IPS-NIHi11 (cell line): ENCODE results near the gene ATAD2B.
"Not testable (repeated sequence)": the region's sequence is repeated elsewhere in the genome, so short reads cannot be mapped to it uniquely, and the experiment has no call there.

ENCODE experiments used
- DNase-seq: peaks from one replicate; pipeline ENCODE4 v3.0.0; 2012; ENCODE audit warnings: mixed read lengths, low spot score

ATAD2B gene

DNA sequence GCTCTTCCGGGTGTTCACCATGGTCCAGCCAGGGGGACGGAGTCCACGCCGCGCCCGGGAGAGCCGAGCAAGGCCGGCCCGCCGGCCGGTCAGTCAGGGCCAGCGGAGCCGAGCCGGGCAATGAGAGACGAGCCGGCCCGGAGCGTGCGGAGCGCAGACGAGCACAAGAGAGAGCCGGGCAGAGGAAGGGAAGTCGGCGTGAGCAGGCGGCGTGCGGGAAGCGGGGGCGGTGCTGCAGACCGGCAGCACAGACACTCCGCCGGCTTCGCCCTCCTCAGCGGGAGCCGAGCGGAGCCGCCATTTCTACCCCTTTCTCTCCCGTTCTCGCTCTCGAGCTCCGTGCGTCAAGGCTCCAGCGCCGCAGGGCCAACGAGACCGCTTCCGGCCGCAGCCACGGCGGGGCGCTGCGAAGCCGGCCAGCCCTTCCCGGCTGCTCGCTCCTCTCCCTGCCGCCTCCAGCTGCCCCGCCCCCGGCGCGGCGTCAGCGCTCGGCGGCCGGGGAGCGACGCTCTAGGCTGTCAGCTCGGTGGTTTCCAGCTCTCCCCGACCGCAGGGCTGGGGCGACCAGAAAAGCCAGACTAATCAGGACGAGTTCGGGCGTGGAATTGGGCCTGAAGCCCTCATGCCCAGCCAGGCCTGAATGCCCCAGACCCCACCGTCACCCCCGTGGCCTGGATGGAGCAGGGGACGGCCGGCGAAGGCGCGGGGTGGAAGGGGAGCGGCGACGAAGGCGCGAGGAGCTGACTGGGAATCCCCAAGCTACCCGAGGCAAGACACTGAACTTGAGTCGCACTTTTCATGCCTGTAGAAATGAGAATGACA lies at the start of gene ATAD2B:
Gene ATAD2B, minus strand, starts transcription at position 374 of the 822 bp plus-strand sequence. Its CDS starts 353 bp downstream, at position 21.
- peak; percentile 98 for DNase-seq

GRCh38 chr2:23967846-23968245 lies 40.9 kb upstream of the ATAD2B start:
- no peak for DNase-seq

- DNase-seq: no peak
Observed at GRCh38 chr2:23954325-23955014, 27.5 kb upstream of the ATAD2B start.

DNA sequence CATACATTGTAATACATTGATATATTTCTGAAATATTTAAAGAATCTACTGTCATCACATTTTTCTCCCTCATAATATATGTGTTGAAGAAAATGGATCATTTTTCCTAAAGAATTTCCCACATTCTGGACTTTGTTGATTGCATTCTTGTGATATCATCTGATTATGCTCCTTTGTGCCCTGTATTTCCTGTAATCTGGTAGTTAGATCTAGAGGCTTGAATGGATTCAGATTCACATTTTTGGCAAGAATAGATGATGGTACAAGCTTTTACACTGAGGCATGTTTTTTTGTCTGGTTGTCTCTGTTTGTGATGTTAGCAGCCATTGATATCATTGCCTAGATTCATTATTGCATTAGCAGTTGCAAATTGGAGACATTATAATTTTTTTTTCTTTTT lies 26.7 kb upstream of the ATAD2B start:
- DNase-seq: no peak

- DNase-seq: not testable (repeated sequence)
Observed at GRCh38 chr2:23952558-23952957, 25.6 kb upstream of the ATAD2B start.

- no peak for DNase-seq
Observed at GRCh38 chr2:23947350-23947749, 20.4 kb upstream of the ATAD2B start.

GRCh38 chr2:23944976-23945375 lies 18.1 kb upstream of the ATAD2B start:
- no peak for DNase-seq

GRCh38 chr2:23944527-23944926 lies 17.6 kb upstream of the ATAD2B start:
- peak; percentile 8 for DNase-seq

GRCh38 chr2:23943666-23944065 lies 16.7 kb upstream of the ATAD2B start:
- DNase-seq: no peak

DNA sequence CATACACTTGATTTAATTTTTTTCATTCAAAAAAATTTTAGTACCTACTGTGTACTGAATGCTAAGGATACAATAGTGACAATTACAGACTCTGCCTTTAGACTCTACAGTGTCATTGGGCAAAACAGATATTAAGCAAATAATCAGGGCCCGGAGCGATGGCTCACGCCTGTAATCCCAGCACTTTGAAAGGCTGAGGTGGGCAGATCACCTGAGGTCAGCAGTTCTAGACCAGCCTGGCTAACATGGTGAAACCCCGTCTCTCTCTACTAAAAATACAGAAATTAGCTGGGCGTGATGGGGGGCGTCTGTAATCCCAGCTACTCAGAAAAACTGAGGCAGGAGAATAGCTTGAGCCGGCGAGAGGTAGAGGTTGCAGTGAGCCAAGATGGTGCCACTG lies 14.7 kb upstream of the ATAD2B start:
- no peak for DNase-seq

DNA sequence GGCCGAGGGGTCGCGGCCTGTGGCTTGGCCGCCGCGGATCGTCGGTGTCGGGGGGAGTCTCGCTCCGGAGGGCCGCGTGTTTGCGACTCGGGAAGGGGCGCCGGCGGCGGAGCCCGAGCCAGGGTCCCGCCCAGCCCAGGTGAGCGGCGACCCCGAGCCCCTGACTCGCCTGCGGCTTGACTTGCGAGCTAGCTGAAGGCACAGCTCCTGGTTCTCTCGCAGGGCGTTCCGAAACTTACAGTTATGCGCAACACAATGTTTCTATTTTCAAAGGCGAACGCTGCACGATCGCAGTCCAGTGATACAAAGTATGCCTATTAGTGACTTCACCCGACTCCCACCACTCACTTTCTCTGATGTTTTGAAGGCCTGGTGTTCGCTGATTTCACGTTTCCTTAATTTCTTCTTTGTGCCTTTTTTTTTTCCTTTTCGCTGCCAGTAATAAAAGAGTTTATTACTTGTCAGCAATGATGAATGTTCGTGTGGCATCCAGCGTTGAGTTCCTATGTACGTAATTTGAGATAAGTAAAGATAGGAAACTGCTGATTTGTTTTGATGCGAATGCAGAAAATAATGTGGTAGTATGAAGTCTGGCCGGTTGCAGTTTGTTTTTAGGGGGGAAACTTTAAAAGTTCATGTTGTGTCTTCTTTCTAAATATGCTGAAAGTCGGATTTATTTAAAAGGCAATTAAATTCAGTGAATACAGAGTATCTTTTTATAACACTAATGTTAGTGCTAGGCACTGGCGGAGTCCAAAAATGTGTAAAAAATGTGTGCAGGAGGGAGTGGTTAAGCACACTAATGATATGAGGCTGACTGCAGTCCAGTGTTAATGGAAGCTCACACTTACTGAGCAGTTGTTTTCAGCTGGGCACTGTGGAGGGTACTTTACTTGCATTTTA lies 14.0 kb upstream of the ATAD2B start:
- DNase-seq: no peak

- peak; percentile 96 for DNase-seq
Observed at GRCh38 chr2:23939987-23940717, 13.2 kb upstream of the ATAD2B start, which contains the start of gene UBXN2A. UBXN2A (plus strand) TSS chr2:23940463; CDS start chr2:23958315, 17,852 bp downstream.

DNA sequence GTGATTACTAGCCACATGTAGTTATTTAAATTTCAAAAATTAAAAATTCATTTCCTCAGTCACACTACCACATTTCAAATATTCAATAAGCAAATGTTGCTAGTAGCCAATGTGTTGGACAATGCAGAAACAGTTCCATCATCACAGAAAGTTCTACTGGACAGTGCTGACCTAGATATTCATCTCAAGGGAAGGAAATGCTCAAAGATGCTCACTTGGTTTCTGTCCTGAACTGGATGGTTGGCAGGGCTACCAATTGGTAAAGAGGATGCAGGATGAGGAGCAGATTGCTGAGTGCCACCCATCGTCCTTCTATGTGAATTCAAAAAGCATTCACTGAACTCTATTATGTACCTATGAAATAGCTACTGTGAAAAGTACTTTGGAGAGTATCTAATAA lies 7.3 kb upstream of the ATAD2B start:
- no peak for DNase-seq

DNA sequence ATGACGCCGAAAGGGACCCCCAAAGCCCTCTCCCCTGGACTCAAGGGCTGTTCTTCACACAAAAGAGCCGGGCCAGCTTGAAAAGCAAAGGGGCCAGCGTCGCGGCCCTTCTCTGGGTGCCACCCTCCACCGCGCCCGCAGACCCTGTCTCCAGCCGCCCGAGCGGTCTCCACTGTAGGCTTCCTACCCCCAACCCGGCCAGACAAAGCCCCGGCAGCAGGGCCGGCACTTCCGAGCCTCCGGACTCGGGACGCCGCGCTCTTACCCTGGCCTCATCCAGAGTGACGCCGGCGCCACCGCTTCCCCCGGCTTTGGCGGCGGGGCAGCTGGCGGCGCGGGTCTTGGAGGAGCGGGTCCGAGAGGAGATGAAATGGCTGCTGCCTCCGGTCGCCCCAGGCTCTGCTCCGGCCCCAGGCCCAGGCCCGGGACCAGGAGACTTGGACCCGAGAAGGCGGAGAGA lies 603 bp downstream of the ATAD2B start:
- peak; percentile 57 for DNase-seq

- peak; percentile 16 for DNase-seq
Observed at GRCh38 chr2:23925702-23926289, 1.1 kb downstream of the ATAD2B start.

- no peak for DNase-seq
Observed at GRCh38 chr2:23924589-23925359, 2.1 kb downstream of the ATAD2B start.

- no peak for DNase-seq
Observed at GRCh38 chr2:23918837-23919489, 8.0 kb downstream of the ATAD2B start.

GRCh38 chr2:23916727-23917405 lies 10.1 kb downstream of the ATAD2B start:
- DNase-seq: no peak

GRCh38 chr2:23915327-23915726 lies 11.6 kb downstream of the ATAD2B start:
- no peak for DNase-seq
